Breast epithelium (tissue), 4 donors: Measurements from ENCODE around the gene HDAC4. TPM values are rescaled to one million over a fixed set of nuclear protein-coding genes. Genes with fewer than 3 reads are reported as not detected.

Experiments used
- DNase-seq, 2 donors: peaks; one replicate each; pipeline ENCODE4 v3.0.0-alpha.2; 2019; ENCODE audit warnings: low spot score in 2 of 2
- H3K27ac ChIP-seq, 2 donors: fragments of 200-600 bp; sonication (generic) in 1 of 2; one replicate each; pipeline ENCODE4 v1.5.1; 2016 to 2019; ENCODE audit warnings: mild to moderate bottlenecking in 1 of 2
- H3K27me3 ChIP-seq, 2 donors: fragments of 200-600 bp; sonication (generic) in 1 of 2; one replicate each; pipeline versions ENCODE4 v1.5.1 to v1.6.0; 2017 to 2019; ENCODE audit warnings: control low read depth in 1 of 2, mild to moderate bottlenecking in 1 of 2
- H3K36me3 ChIP-seq: fragments of 200-600 bp; one replicate; pipeline ENCODE4 v1.5.1; 2019
- H3K4me1 ChIP-seq, 2 donors: fragments of 200-600 bp; sonication (generic); one replicate each; pipeline ENCODE4 v1.5.1; 2016 to 2019; ENCODE audit warnings: control low read depth in 1 of 2
- H3K4me3 ChIP-seq, 3 donors: fragments of 200-600 bp; sonication (generic); 1 replicate in 2 of 3; 2 replicates in 1 of 3; pipeline ENCODE4 v1.5.1; 2016 to 2019; ENCODE audit warnings: mild to moderate bottlenecking in 3 of 3, moderate library complexity in 2 of 3
- H3K9me3 ChIP-seq, 2 donors: fragments of 200-600 bp; sonication (generic) in 1 of 2; one replicate each; pipeline ENCODE4 v1.5.1; 2016 to 2019; ENCODE audit warnings: control low read depth in 1 of 2
- CTCF ChIP-seq, 3 donors: fragments of 450-650 bp; IDR thresholded peaks; one replicate each; pipeline ENCODE4 v1.5.1; 2016 to 2017; ENCODE audit warnings: antibody characterized with exemption in 3 of 3, mild to moderate bottlenecking in 3 of 3, moderate library complexity in 3 of 3
- POLR2A ChIP-seq: fragments of 450-650 bp; IDR thresholded peaks from one replicate; pipeline ENCODE4 v1.6.1; 2016; ENCODE audit warnings: antibody characterized with exemption, mild to moderate bottlenecking, moderate library complexity
- POLR2AphosphoS5 ChIP-seq, 3 donors: sonication (generic); formaldehyde crosslinking; IDR thresholded peaks; one replicate each; pipeline ENCODE4 v1.6.1; 2017; ENCODE audit warnings: antibody characterized with exemption in 3 of 3
- intact Hi-C: fragments of 100-400 bp; cut with DNase I; formaldehyde crosslinking; loops from one replicate; pipeline ENCODE4 v1.15.1; 2023; ENCODE audit warnings: low total_unique reads
- total RNA-seq, 3 donors: library from RNA; depleted of rRNA; stranded (reverse); fragments of >200 nt; gene quantifications; one replicate each; pipeline ENCODE4 v1.1.0, GENCODE V29; 2016

HDAC4 gene
- total RNA-seq, 3 donors from 2014 or later, result 20.3 to 36.0 (median 32.8) TPM

- peaks cover 6 to 14% of the 10 kb centered on the region in 2 donors for H3K9me3 ChIP-seq
- TF ChIP-seq CTCF (IDR thresholded peaks at IDR 0.05), result no peak
- no peak for TF ChIP-seq POLR2AphosphoS5 (IDR thresholded peaks at IDR 0.05)
- TF ChIP-seq POLR2A, result no peak
- H3K4me1 ChIP-seq, result no peaks in the 10 kb centered on the region
- H3K27me3 ChIP-seq, result no peaks in the 10 kb centered on the region
- H3K27ac ChIP-seq, result no peak overlapping the region
- H3K4me3 ChIP-seq, result no peak overlapping the region
- intact Hi-C loops, result no loop called here
- H3K36me3 ChIP-seq, result peaks cover 8% of the 10 kb centered on the region
- no peak for DNase-seq
Observed at GRCh38 chr2:239061824-239062570, 338.8 kb downstream of the HDAC4 start.

GRCh38 chr2:239061121-239061666 lies 339.6 kb downstream of the HDAC4 start:
- H3K4me1 ChIP-seq, result no peaks in the 10 kb centered on the region
- intact Hi-C loops, result no loop called here
- no peak overlapping the region for H3K27ac ChIP-seq
- H3K36me3 ChIP-seq, result peaks cover 6% of the 10 kb centered on the region
- H3K4me3 ChIP-seq, result no peak overlapping the region
- peaks cover 6 to 14% of the 10 kb centered on the region in 2 donors for H3K9me3 ChIP-seq
- DNase-seq, result no peak
- H3K27me3 ChIP-seq, result no peaks in the 10 kb centered on the region
- TF ChIP-seq POLR2AphosphoS5 (IDR thresholded peaks at IDR 0.05) (no peak), POLR2A (no peak), CTCF (IDR thresholded peaks at IDR 0.05) (no peak)

DNA sequence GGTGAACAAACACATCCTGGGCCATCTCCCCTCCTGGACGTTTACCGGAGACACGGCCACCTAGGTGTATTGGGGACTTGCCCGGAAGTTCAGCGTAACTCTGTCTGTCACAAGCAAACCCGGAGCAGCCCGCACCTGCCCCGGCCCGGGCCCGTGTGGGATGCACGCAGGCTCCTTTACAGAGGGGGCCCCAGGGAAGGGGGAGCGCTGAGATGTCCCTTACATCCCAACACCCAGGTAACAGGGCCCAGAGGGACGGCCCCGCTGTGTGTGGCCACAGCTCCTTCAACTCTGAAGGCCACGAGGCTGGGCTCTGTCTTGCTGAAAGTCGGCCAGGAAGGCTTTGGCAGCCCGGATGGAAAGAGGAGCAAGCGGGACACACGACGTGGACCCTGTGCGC lies 340.1 kb downstream of the HDAC4 start:
- intact Hi-C loops, result no loop called here
- Histone ChIP-seq H3K9me3 (peaks cover 6 to 14% of the 10 kb centered on the region in 2 donors), H3K36me3 (peaks cover 7% of the 10 kb centered on the region), H3K4me3 (no peak overlapping the region), H3K27me3 (no peaks in the 10 kb centered on the region), H3K27ac (no peak overlapping the region), H3K4me1 (no peaks in the 10 kb centered on the region)
- no peak for TF ChIP-seq CTCF (IDR thresholded peaks at IDR 0.05)
- no peak for DNase-seq

- Histone ChIP-seq H3K9me3 (peaks cover 6 to 14% of the 10 kb centered on the region in 2 donors), H3K4me3 (no peak overlapping the region), H3K4me1 (no peaks in the 10 kb centered on the region), H3K27me3 (no peaks in the 10 kb centered on the region), H3K36me3 (peaks cover 7% of the 10 kb centered on the region), H3K27ac (no peak overlapping the region)
- DNase-seq, result no peak
- TF ChIP-seq POLR2AphosphoS5 (IDR thresholded peaks at IDR 0.05), result no peak
- no peak for TF ChIP-seq POLR2A
- no peak for TF ChIP-seq CTCF (IDR thresholded peaks at IDR 0.05)
- intact Hi-C loops, result no loop called here
Observed at GRCh38 chr2:239059854-239060253, 341.0 kb downstream of the HDAC4 start.

- Histone ChIP-seq H3K36me3 (peaks cover 7% of the 10 kb centered on the region), H3K27ac (no peak overlapping the region), H3K27me3 (no peaks in the 10 kb centered on the region), H3K4me3 (no peak overlapping the region), H3K9me3 (peaks cover 6 to 14% of the 10 kb centered on the region in 2 donors), H3K4me1 (no peaks in the 10 kb centered on the region)
- no peak for DNase-seq
- TF ChIP-seq POLR2AphosphoS5 (IDR thresholded peaks at IDR 0.05), result no peak
- TF ChIP-seq CTCF (IDR thresholded peaks at IDR 0.05), result no peak
- no peak for TF ChIP-seq POLR2A
- intact Hi-C loops, result no loop called here
Observed at GRCh38 chr2:239058766-239059165, 342.1 kb downstream of the HDAC4 start.
